Astrocyte (in vitro differentiated cells and primary cell): ENCODE results near the gene PDE4A. TPM values are rescaled to one million over a fixed set of nuclear protein-coding genes. Genes with fewer than 3 reads are reported as not detected.

Experiments
- DNase-seq: peaks from one replicate; pipeline ENCODE4 v3.0.0-alpha.2; 2010; ENCODE audit warnings: low read depth
- FAIRE-seq: peaks from 2 replicates; lab custom pipeline; 2011; peaks lifted over from hg19 to GRCh38; lab: Jason Lieb, UNC
- H2AFZ ChIP-seq: 2 replicates; pipeline ENCODE4 v1.6.0; 2012; ENCODE audit warnings: low read depth, low read length, inconsistent platforms
- H3K27ac ChIP-seq: 2 replicates; pipeline ENCODE4 v1.5.1; 2011; ENCODE audit warnings: low read depth, low read length, inconsistent platforms
- H3K27me3 ChIP-seq: 2 replicates; pipeline ENCODE4 v1.6.0; 2011; ENCODE audit warnings: low read length, inconsistent platforms; ENCODE audit not compliant: insufficient read depth
- H3K36me3 ChIP-seq: 2 replicates; pipeline ENCODE4 v1.5.1; 2011; ENCODE audit warnings: low read length, inconsistent platforms; ENCODE audit not compliant: insufficient read depth
- H3K4me1 ChIP-seq: 2 replicates; pipeline ENCODE4 v1.5.1; 2011; ENCODE audit warnings: low read length, inconsistent platforms; ENCODE audit not compliant: insufficient read depth
- H3K4me2 ChIP-seq: 2 replicates; pipeline ENCODE4 v1.6.0; 2012; ENCODE audit warnings: low read length, inconsistent platforms
- H3K4me3 ChIP-seq: 2 replicates; pipeline ENCODE4 v1.5.1; 2011; ENCODE audit warnings: low read depth, mild to moderate bottlenecking, low read length, inconsistent platforms; ENCODE audit not compliant: insufficient read depth
- H3K79me2 ChIP-seq: 2 replicates; pipeline ENCODE4 v1.6.0; 2012; ENCODE audit warnings: mild to moderate bottlenecking, low read length, inconsistent platforms; ENCODE audit not compliant: insufficient read depth
- H3K9ac ChIP-seq: 2 replicates; pipeline ENCODE4 v1.6.0; 2012; ENCODE audit warnings: mild to moderate bottlenecking, low read length, inconsistent platforms
- H3K9me3 ChIP-seq: 2 replicates; pipeline ENCODE4 v1.5.1; 2012; ENCODE audit warnings: low read depth, mild to moderate bottlenecking, low read length, inconsistent platforms; ENCODE audit not compliant: insufficient read depth
- H4K20me1 ChIP-seq: 2 replicates; pipeline ENCODE4 v1.6.0; 2012; ENCODE audit warnings: low read length, inconsistent platforms; ENCODE audit not compliant: insufficient read depth
- H3K27ac Mint-ChIP-seq: one replicate; pipeline ENCODE4 v1.8.0; 2021; ENCODE audit warnings: mild to moderate bottlenecking, mixed read lengths; ENCODE audit not compliant: unreplicated experiment
- H3K27me3 Mint-ChIP-seq: one replicate; pipeline ENCODE4 v1.8.0; 2021; ENCODE audit warnings: low read depth, mixed read lengths; ENCODE audit not compliant: unreplicated experiment
- H3K36me3 Mint-ChIP-seq: one replicate; pipeline ENCODE4 v1.8.0; 2021; ENCODE audit warnings: low read depth, mixed read lengths; ENCODE audit not compliant: unreplicated experiment
- H3K4me1 Mint-ChIP-seq: one replicate; pipeline ENCODE4 v1.8.0; 2021; ENCODE audit warnings: low read depth, mixed read lengths; ENCODE audit not compliant: unreplicated experiment
- H3K4me3 Mint-ChIP-seq: one replicate; pipeline ENCODE4 v1.8.0; 2021; ENCODE audit warnings: mild to moderate bottlenecking, moderate library complexity, mixed read lengths; ENCODE audit not compliant: unreplicated experiment
- H3K9me3 Mint-ChIP-seq: one replicate; pipeline ENCODE4 v1.8.0; 2021; ENCODE audit warnings: mild to moderate bottlenecking, mixed read lengths; ENCODE audit not compliant: unreplicated experiment
- CTCF ChIP-seq: IDR thresholded peaks from 2 replicates; pipeline ENCODE4 v1.5.1; 2011; ENCODE audit warnings: low read depth, mild to moderate bottlenecking, inconsistent platforms, low read length, moderate library complexity; ENCODE audit not compliant: insufficient read depth
- EZH2 ChIP-seq: IDR thresholded peaks from 2 replicates; pipeline ENCODE4 v1.6.1; 2012; ENCODE audit warnings: mild to moderate bottlenecking, low read length, inconsistent platforms; ENCODE audit not compliant: insufficient read depth
- total RNA-seq: library from RNA; stranded (reverse); gene quantifications from 2 replicates; pipeline ENCODE4 v1.2.1, GENCODE V29; 2021

The PDE4A gene
- total RNA-seq, 1 donor from 2014 or later, result 3.2 TPM

GRCh38 chr19:10474962-10475451, 54.7 kb downstream of the PDE4A start:
- H3K4me3 Mint-ChIP-seq, result no peak overlapping the region
- H3K27ac ChIP-seq, result no peak overlapping the region

DNA sequence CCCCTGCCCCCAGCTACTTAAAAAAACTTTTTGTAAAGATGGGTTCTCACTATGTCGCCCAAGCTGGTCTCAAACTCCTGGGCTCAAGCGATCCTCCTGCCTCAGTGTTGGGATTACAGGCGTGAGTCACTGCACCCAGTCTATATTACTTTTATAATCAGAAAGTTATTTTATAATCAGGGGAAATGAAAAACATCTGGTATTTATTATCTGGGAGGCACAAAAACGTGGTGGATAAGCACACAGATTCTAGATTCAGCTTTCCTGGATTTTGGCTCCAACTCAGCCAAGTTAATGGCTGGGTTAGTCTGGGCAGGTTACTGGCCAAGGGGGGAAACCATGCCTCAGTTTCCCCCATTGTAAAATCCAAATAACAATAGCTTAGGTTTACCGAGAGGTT, 58.1 kb downstream of the PDE4A start:
- H3K9me3 ChIP-seq, result no peaks in the 10 kb centered on the region
- no peak for DNase-seq
- H3K27me3 ChIP-seq, result peaks cover 3% of the 10 kb centered on the region
- FAIRE-seq, result no peak
- no peak overlapping the region for H3K27ac Mint-ChIP-seq
- H3K27ac ChIP-seq, result no peak overlapping the region
- H3K9ac ChIP-seq, result no peak overlapping the region
- no peaks in the 10 kb centered on the region for H3K4me1 Mint-ChIP-seq
- no peak overlapping the region for H3K4me3 ChIP-seq
- no peak overlapping the region for H3K4me3 Mint-ChIP-seq
- no peaks in the 10 kb centered on the region for H3K36me3 ChIP-seq
- H3K36me3 Mint-ChIP-seq, result no peaks in the 10 kb centered on the region
- peaks cover 13% of the 10 kb centered on the region for H3K27me3 Mint-ChIP-seq
- H3K4me2 ChIP-seq, result peak overlapping the region; percentile 52
- no peaks in the 10 kb centered on the region for H3K79me2 ChIP-seq
- H2AFZ ChIP-seq, result no peak overlapping the region
- no peak for TF ChIP-seq EZH2
- TF ChIP-seq CTCF, result no peak
- H4K20me1 ChIP-seq, result no peaks in the 10 kb centered on the region
- H3K9me3 Mint-ChIP-seq, result no peaks in the 10 kb centered on the region
- H3K4me1 ChIP-seq, result peaks cover 4% of the 10 kb centered on the region

More at GRCh38 chr19:10474962-10475451, 54.7 kb downstream of the PDE4A start:
- Mint-ChIP-seq H3K9me3 (no peaks in the 10 kb centered on the region), H3K27ac (no peak overlapping the region), H3K36me3 (no peaks in the 10 kb centered on the region), H3K27me3 (peaks cover 17% of the 10 kb centered on the region), H3K4me1 (no peaks in the 10 kb centered on the region)
- H3K9ac ChIP-seq, result no peak overlapping the region
- H3K79me2 ChIP-seq, result no peaks in the 10 kb centered on the region
- no peak overlapping the region for H3K4me2 ChIP-seq
- DNase-seq, result no peak
- no peaks in the 10 kb centered on the region for H3K36me3 ChIP-seq
- no peaks in the 10 kb centered on the region for H4K20me1 ChIP-seq
- no peaks in the 10 kb centered on the region for H3K9me3 ChIP-seq
- H2AFZ ChIP-seq, result no peak overlapping the region
- FAIRE-seq, result no peak
- H3K27me3 ChIP-seq, result peaks cover 3% of the 10 kb centered on the region
- peaks cover 4% of the 10 kb centered on the region for H3K4me1 ChIP-seq
- H3K4me3 ChIP-seq, result no peak overlapping the region
- TF ChIP-seq EZH2 (no peak), CTCF (no peak)

GRCh38 chr19:10478903-10479384, 58.6 kb downstream of the PDE4A start:
- FAIRE-seq (no peak), DNase-seq (peak; percentile 76)
- H3K4me3 ChIP-seq, result peak overlapping the region; percentile 34
- no peak overlapping the region for H3K4me3 Mint-ChIP-seq
- no peaks in the 10 kb centered on the region for H3K79me2 ChIP-seq
- H3K4me1 Mint-ChIP-seq, result no peaks in the 10 kb centered on the region
- H3K4me2 ChIP-seq, result peak overlapping the region; percentile 78
- no peak for TF ChIP-seq EZH2
- TF ChIP-seq CTCF, result no peak
- H3K9me3 Mint-ChIP-seq, result no peaks in the 10 kb centered on the region
- no peaks in the 10 kb centered on the region for H3K9me3 ChIP-seq
- H3K27me3 Mint-ChIP-seq, result peaks cover 13% of the 10 kb centered on the region
- peaks cover 4% of the 10 kb centered on the region for H3K4me1 ChIP-seq
- H3K27ac Mint-ChIP-seq, result no peak overlapping the region
- no peaks in the 10 kb centered on the region for H4K20me1 ChIP-seq
- H3K36me3 ChIP-seq, result no peaks in the 10 kb centered on the region
- H3K27me3 ChIP-seq, result peaks cover 3% of the 10 kb centered on the region
- no peak overlapping the region for H3K27ac ChIP-seq
- no peaks in the 10 kb centered on the region for H3K36me3 Mint-ChIP-seq
- H2AFZ ChIP-seq, result peak overlapping the region; percentile 80
- H3K9ac ChIP-seq, result no peak overlapping the region
